Tracheal epithelial cell (primary cell): Measurements from ENCODE around the gene ATP2A3. TPM values are rescaled to one million over a fixed set of nuclear protein-coding genes. Genes with fewer than 3 reads are reported as not detected.

Experiments
- total RNA-seq: library from RNA; depleted of rRNA; stranded (reverse); fragments of >200 nt; gene quantifications from 2 replicates; pipeline ENCODE4 v1.2.1, GENCODE V29; 2014

ATP2A3 gene
- 0.48 TPM in 1 of 2 replicates, not detected in the other for total RNA-seq

DNA sequence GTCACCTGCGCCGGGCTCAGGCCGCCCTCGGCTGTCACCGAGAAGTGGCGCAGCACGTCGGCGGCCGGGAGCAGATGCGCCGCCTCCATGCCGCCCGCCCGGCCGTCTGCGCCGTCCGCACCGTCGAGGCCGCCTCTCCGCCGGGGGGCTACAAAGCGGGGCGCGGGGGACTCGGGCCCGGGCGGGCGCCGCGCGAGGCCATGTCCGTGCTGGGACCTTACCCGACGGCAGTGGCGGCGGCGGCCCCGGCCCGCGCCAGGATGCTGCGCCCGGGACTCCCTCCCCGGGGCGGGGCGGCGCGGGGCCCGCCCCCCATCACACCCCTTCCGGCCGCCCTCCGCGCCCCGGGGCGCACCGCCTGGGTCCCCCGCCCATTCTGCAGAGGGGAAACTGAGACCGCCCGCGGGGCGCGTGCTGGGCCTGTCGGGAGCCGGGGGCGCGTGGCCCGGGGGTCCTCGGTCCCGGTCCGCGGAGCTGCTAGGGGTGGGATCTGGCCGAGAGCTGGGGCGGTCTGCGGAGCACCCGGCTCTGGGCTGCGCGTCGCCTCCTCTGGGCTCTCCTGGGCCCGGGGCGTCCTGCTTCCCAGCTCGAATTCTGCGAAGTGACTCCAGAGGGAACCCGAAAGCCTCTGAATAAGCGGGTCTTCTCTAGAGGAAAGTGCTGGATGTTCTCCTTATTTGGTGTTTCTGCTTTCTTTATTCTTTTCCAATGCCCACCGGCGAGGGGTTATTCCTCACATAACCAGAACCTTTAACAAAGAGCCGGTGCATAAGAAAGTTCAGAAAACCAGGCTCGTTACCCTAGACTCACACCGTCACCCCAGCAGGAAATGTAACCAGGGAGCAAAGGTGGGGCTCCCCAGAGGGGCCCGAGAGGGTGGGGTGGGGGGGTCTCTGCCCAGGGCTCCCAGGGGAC lies at the start of gene ATP2A3:
Gene ATP2A3, minus strand, starts transcription at position 235 of the 915 bp plus-strand sequence. Its CDS starts 146 bp downstream, at position 89.

DNA sequence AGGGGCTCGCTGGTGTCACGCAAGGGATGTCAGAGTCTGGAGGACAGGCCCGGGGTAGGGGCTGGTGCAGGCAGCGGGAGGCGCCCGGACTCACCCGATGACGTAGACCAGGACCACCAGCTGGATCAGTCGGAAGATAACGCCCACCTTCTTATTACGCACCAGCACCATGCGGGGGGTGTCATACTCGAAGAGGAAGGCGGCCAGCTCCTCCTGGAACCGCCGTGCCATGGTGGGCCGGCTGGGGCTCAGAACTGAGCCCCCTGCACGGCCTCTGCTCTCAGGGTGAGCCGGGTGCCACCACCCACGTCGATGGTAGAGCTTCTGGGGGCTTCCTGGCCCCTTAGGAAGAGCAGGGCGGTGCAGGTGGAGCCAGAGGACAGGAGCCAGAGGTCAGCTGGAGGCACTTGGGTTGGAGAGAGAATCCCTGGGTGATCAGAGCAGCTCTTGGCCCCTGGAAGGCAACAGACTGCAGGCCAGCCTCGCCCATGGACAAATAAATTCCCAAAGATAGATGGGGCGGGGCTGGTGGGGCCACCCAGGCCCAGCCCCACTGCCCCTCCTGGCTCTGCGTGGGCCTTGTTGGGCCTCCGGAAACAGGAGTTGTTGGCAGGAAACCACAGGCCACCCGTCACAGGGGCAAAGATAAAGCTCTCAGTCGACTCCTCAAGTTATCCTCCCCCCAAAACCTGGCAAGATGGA lies 48.1 kb downstream of the ATP2A3 start, which contains the start of gene P2RX1:
Gene P2RX1, minus strand, starts transcription at position 471 of the 702 bp plus-strand sequence. Its CDS starts 240 bp downstream, at position 231.

DNA sequence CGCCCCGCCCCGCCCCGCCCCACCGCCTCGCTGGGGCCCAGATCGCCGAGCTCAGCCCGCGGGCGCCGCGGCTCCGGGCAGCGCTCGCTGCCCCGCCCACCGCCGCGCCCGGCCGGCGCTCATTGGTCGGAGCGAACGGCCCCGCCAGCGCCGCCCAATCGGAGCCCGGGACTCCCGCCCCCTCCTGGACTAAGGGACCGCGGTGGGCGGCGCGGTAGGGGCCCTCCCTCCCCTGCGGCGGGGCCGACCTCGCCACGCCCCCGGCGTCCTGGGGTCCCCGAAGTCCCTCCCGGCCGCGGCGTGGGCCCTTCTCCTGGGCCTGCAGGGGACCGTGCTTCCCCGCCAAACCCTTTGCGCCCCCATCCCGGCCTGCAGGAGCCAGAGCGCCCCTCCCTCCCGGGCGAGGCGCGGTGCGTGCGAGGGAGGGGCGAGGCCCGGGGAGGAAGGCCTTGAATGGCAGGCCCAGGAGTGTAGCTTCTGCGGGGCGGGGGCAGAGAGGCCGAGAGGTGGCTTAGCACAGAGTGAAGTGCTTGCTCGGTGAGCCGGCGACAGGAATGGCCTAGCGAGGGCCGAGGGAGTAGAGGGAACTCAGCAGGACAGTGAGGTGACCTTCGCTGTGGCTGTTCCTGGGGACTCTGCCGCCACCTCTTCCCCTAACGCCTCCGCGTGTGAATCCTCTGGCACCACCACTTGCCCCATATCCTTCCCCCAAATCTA lies 71.1 kb downstream of the ATP2A3 start, which contains the start of gene CAMKK1:
Gene CAMKK1, minus strand, starts transcription at position 51 of the 717 bp plus-strand sequence. CDS start 7,366 bp downstream, outside the sequence.

Other genes starting within 250 kb of the ATP2A3 start
- gene HASPIN, start 240.5 kb downstream of the ATP2A3 start, total RNA-seq, result 0.43 and 2.2 TPM in 2 replicates
- 4.6 and 10.0 TPM in 2 replicates for gene ITGAE, start 163.2 kb downstream of the ATP2A3 start, total RNA-seq
- gene NCBP3, start 118.2 kb downstream of the ATP2A3 start, total RNA-seq, result 8.5 and 12.5 TPM in 2 replicates
- 3.2 and 5.1 TPM in 2 replicates for gene CAMKK1, start 71.4 kb downstream of the ATP2A3 start, total RNA-seq
- not detected in 2 replicates for gene P2RX1, start 48.0 kb downstream of the ATP2A3 start, total RNA-seq
- 15.8 and 18.1 TPM in 2 replicates for gene ZZEF1, start 178.6 kb upstream of the ATP2A3 start, total RNA-seq
- 10.0 and 12.3 TPM in 2 replicates for gene CYB5D2, start 178.8 kb upstream of the ATP2A3 start, total RNA-seq